NCI-H510A (cell line): ENCODE results near the gene KAT6B.
A peak's percentile ranks its signal among the peaks of the same experiment; 100 is the strongest.
"Not testable (repeated sequence)": the region's sequence is repeated elsewhere in the genome, so short reads cannot be mapped to it uniquely, and the experiment has no call there.

Source experiments
- DNase-seq: peaks from one replicate; lab custom pipeline; 2025; lab: John Stamatoyannopoulos, UW

Gene KAT6B

DNA sequence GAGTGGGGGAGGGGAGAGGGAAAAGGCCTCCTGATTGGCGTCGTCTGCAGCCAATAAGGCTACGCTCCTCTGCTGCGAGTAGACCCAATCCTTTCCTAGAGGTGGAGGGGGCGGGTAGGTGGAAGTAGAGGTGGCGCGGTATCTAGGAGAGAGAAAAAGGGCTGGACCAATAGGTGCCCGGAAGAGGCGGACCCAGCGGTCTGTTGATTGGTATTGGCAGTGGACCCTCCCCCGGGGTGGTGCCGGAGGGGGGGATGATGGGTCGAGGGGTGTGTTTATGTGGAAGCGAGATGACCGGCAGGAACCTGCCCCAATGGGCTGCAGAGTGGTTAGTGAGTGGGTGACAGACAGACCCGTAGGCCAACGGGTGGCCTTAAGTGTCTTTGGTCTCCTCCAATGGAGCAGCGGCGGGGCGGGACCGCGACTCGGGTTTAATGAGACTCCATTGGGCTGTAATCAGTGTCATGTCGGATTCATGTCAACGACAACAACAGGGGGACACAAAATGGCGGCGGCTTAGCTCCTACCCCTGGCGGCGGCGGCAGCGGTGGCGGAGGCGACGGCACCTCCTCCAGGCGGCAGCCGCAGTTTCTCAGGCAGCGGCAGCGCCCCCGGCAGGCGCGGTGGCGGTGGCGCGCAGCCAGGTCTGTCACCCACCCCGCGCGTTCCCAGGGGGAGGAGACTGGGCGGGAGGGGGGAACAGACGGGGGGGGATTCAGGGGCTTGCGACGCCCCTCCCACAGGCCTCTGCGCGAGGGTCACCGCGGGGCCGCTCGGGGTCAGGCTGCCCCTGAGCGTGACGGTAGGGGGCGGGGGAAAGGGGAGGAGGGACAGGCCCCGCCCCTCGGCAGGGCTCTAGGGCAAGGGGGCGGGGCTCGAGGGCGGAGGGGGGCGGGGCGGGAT, at the start of gene KAT6B:
KAT6B (plus strand) TSS at position 459 of the 903 bp plus-strand sequence. CDS start 16,258 bp downstream, outside the sequence.
- peak; percentile 99 for DNase-seq

DNA sequence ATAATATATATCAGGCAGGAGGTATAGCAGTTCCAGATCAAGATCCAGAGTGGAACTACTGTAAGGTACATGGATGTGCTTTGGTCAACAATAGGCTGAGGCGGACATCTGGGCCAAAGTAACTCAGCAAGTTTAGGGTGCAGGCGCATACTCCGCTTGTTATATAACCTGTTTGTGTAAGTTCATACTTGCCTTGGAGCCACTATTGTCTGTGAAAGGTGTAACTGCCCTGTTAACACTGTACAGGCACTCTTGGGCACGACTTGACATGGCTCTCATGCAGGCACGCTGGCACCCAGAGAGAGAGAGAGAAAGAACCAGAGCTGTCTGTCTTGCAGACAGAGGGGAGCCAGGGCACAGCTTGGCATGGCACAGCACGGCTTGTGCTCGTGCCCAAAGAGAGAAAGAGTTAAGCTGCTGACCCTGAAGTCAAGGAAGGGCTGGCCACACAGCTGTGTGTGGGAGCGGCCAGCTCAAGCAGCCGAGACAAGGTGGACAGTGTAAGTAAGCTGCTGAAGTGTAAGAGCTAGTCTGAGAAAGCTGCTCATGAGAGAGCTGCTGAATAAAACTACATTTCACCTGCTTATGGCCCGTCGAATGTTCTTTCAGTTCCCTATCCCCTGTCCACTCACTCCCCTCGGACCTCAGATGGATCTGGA, 47.8 kb upstream of the KAT6B start:
- DNase-seq: no peak

DNA sequence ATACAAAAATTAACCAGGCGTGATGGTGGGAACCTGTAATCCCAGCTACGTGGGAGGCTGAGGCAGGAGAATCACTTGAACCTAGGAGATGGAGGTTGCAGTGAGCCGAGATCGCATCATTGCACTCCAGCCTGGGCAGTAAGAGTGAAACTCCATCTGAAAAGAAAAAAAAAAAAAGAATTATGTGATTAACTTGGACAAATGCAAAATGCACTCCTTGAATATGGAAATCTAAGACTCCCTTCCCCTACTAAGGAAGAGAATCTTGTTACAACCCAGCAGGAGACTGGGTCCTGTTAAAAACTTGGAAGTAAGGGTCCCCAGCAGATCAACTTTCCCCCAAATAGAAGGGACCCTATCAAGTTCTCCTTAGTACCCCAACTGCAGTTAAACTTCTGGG, 44.5 kb upstream of the KAT6B start:
- DNase-seq: not testable (repeated sequence)

DNA sequence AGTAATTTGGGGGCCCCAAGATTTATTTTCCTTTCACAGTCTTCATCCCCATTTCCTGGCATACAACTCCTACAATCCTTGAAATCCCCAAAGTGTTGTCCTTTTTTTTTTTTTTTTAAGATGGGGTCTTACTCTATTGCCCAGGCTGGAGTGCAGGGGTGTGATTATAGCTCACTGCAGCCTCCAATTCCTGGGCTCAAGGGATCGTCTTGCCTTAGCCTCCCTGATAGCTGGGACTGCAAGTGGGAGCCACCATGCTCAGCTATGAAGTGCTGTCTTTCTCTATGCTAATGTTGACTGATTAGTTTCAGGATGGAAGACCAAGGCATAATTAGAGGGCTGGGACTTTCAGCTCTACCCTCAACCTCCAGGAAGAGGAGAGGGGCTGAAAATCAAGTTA, 41.9 kb upstream of the KAT6B start:
- no peak for DNase-seq

DNA sequence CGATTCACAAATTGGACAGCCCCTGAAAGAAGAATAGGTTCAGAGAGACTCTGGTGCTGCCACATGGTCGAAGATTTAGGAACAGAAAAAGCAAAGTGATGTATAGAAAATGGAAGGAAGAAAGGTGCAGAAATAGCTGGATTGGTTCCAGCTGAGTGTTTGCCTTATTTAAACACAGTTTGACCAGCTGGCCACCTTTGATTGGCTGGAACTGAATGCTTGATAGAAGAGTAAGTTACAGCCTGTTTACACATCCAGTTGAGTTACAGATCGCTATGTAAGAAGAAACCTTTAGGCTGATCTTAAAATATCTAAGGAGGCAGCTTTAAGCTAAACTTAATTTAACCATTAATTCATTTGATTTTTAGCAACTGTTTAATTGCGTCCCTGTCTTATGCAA, 40.3 kb upstream of the KAT6B start:
- DNase-seq: peak; percentile 50

DNA sequence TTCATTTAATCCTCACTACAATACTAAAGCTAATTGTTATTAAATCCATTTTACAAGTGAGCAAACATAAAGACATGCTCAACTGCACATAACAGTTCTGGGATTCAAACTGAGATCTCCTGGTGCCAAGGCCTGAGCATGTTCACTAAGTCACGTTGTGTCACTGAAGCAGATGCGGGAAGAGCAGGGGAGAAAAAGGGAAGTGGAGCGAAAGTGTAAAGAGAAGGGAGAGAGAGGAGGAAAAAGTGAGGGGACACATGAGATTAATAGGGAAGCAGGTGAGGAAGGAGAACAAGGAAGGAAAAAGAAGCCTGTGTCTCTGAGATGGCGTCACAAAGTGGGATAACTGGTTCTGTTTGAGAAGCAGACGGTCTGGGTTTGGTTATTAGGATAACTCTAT, 38.9 kb upstream of the KAT6B start:
- DNase-seq: no peak

DNA sequence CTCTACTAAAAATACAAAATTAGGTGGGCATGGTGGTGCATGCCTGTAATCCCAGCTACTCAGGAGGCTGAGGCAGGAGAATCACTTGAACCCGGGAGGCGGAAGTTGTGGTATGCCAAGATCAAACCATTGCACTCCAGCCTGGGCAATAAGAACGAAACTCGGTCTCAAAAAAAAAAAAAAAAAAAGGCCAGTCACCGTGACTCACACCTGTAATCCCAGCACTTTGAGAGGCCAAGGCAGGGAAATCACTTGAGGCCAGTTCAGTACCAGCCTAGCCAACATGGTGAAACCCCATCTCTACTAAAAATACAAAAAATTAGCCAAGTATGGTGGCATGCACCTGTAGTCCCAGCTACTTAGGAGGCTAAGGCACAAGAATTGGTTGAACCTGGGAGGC, 34.4 kb upstream of the KAT6B start:
- not testable (repeated sequence) for DNase-seq

DNA sequence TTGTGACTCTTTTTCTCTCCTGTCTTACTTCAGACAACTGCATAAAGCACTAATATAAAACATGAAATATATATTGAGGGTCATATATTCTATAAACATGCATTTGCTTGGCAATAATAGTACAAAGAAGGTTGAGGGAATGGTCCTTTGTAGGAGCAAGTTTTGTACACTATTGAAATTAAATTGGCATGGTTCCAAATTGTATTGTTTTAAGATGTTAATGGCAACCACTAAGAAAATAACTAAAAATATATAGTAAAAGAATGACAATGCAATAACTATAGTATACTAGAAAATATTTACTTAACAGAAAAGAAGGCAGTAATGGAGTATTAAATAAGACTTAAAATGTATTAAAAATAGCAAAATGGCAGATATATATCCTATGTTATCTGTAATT, 33.7 kb upstream of the KAT6B start:
- no peak for DNase-seq

DNA sequence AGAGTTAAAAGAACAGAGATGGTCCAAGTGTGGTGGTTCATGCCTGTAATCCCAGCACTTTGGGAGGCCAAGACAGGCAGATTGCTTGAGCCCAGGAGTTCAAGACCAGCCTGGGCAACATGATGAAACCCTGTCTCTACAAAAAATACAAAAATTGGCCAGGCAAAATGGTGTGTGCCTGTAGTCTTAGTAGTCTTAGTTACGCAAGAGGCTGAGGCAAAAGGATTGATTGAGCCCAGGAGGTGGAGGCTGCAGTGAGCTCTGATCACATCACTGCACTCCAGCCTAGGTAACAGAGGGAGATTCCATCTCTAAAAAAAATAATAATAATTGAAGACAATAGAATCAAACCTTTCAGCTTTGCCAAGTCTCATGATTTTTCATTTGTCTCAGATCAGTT, 33.2 kb upstream of the KAT6B start:
- DNase-seq: not testable (repeated sequence)

DNA sequence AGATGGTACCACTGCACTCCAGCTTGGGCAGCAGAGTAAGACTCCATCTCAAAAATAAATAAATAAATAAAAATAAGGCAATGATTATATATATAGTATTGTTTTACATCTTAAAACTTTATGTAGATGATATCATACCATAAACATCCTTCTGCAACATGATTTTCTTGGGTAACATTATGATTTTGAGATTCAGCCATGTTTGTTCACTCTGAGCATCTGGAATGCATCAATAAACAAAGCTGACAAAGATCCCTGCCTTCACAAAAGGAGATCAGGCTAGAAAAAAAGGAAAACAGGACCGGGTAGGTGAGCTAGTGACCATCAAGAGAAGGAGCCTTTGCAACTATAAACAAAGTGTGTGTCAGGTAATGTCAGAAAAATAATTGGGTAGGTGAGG, 31.9 kb upstream of the KAT6B start:
- no peak for DNase-seq

DNA sequence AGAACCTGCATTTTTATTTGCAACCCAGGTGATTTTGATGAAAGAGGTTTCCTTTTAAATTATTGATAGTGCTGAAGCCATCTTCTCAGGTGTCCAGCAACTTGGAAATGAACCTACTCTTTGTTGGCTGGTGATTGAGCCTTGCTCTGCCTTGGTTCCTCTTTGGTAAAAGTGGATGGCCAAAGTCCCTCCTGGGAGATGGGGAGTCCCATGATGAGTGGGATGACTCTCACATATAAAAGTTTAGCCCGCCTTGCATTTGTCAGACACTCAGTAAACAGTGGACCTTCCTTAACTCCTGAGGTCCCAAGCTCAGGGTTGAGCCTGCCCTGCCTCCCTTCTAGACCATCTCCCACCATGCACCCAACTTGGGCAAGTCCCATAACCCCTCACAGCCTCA, 28.9 kb upstream of the KAT6B start:
- DNase-seq: no peak

DNA sequence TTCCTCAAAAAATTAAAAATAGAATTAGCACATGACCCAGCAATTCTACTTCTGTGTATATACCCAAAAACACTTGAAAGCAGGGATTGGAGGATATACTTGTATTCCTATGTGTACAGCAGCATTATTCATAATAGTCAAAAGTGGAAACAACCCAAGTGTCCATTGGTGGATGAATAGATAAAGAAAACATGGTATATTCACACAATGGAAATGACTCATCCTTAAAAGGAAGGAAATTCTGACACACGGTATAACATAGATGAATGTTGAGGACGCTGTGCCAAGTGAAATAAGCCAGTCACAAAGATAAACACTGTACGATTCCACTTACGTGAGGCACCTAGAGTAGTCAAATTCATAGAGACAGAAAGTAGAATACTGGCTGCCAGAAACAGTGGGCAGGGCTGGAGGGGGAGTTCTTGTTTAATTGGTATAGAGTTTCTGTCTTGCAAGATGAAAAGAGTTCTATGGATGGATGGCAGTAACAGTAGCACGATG, 26.6 kb upstream of the KAT6B start:
- no peak for DNase-seq

DNA sequence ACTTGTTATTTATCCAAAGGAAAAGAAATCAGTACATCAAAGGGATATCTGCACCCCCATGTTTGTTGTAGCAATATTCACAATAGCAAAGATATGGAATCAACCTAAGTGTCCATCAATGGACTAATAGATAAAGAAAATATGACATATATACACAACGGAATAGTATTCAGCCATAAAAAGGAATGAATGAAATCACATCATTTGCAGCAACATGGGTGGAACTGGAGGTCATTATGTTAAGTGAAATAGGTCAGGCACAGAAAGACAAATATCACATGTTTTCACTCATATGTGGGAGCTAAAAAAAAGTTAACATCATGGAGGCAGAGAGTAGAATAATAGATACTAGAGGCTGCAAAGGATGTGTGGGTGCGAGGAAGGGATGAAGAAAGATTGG, 25.0 kb upstream of the KAT6B start:
- no peak for DNase-seq

DNA sequence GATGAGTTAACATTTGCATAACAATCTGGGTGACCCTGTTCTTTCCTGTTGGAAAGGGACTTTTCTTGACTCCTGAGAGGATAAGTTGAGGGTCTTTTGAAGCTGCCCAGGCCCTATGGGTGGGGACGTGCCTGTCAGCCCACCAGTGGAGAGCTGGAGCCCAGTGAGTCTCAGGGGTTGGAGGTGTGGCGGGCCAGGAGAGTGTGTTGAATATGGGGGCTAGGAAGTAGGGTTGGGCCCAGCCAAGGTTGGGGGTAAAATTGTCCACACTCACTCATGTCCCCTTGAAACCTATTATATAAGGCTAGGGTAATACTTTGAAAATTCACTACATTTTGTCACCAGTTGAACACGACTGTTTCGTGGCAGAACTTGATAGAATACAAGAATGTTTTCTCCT, 17.9 kb upstream of the KAT6B start:
- no peak for DNase-seq

DNA sequence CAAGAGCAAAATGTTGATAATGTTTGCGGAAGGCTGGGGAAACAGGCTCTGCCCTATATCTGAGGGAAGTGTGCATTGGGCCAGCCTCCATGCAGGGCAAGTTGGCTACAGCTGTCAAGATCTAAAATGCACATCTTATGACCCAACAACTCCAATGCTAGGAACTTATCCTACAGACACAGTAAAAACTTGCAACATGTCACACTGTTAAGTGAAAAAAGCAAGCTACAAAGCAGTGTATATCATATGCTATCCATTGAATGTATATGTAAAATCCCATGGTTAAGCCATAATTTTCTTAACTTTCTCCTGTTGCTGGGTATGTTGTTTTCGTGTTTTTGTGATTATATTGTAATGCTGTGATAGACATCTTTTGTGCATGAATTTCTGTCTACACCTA, 16.3 kb upstream of the KAT6B start:
- no peak for DNase-seq

DNA sequence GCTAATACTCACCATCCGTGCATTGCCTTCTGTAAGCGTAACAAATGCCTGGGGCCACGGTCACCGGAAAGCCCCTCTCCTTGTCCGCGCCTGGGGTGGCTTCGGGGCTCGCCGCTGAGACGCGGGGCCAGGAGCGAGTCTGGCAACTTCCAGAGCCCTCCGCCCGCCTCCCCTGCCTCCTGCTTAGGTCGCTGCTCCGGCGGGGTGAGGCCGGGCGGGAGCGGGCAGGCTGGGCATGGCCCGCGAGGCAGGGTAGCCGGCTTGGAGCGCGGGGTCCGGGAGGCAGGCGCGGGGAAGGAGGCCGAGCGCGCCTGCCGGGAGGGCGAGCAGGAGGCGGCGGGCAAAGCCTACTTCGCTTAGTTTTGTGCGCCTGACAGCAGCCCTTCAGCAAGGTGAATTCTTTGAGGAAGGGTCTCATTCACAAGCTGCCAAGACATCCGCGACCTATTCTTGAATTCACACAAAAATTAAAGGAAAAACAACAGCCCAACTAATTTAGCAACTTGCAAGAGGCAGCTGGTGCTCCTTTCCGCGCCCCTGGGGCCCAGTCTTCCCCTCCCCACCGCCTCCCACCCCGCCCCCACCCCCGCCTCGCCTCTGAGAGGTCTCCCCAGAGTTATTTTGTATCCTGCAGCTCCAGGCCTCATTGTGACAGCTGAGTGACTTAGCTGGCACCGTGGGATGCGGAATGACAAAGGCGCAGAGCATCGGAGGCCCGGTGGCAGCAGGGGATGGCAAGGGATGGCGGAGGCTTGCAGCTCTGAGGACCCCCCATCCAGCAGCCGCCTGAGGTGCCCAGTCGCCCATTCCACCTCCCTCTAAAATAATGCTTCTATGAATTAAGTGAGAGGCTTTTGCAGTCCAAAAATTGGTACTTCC, 12.8 kb upstream of the KAT6B start:
- DNase-seq: no peak

DNA sequence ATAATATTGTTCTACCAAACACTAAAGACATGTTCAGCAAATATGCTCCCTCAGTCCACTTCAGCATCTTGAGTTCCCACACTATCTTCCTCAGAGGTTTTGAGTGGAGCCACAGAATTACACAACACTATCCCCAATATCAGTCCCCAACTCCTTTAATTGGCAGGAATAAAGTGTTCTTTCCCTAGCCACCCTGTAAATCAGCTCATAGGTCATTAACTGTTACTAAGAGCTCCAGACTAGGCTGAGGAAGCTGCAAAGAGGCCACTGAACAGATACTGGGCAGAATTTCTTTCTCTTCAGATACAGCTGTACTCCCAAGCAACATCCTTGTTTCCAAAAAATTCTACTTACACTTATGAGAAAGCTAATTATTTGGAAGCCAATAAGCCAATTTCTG, 11.6 kb upstream of the KAT6B start:
- DNase-seq: no peak

DNA sequence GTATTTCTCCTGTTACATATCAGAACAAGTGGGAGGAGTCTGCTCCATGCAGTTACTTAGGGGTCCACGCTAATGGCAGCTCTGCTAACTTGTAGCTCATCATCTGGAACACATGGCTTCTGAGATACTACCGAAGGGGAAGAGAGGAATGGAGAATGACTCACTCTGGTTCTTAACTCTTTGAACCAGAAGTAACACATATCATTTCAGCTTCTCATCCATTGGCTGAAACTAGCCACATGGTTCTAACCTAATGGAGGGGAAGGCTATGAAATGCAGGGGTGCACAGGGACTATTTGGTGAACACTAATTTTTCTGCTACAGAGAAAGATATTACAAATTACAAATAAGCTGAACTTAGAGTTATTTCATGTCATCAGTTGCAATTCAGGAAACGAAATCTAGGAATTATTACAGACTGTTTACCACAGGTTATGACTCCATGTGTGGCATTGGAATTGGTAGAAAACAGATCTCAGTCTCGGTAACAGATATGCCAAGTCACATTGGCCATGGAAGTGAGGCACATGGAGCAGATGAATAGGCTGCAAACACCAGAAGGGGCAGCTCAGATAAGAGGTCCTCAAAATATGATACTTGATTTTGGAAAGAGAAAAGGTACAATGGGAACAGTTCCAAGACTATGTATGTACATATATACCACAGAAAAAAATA, 9.4 kb upstream of the KAT6B start:
- no peak for DNase-seq

DNA sequence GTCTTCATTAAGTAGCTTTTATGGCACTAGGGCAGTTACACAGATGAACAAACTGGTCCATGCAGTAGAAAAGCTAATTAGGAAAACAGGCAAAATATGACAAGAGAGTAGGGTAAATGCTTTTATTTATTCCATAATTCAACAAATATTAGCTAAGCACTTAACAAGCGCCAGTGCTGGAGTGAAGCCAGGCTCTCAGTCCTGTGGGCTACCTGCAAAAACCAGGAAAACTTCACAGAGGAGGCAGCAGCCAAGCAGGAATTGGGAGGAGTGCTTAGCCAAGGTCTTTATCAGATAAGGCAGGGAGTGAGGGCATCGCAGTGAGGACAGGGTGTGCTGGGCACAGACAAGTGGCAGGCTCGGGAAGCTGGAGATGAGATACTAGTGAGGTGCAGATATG, 4.9 kb upstream of the KAT6B start:
- no peak for DNase-seq

DNA sequence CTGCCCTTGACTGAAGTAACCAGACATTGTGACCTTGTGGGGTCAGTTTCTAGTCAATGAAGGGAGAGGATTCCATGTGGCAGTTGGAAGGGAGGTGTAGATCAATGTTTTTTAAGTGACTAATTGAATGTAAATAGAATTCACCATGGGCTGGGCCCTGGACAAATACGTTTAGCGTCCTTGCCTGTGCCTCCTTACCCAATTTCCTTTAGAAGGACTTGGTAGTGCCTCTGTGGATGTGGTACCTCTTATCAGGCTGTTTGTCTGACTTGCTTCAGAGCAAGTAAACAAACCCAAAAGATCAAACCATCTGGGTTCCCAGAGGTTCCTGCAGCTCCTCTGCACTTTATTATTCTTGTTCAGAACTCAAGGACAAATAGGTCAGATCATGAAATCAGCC, 4.3 kb upstream of the KAT6B start:
- no peak for DNase-seq

DNA sequence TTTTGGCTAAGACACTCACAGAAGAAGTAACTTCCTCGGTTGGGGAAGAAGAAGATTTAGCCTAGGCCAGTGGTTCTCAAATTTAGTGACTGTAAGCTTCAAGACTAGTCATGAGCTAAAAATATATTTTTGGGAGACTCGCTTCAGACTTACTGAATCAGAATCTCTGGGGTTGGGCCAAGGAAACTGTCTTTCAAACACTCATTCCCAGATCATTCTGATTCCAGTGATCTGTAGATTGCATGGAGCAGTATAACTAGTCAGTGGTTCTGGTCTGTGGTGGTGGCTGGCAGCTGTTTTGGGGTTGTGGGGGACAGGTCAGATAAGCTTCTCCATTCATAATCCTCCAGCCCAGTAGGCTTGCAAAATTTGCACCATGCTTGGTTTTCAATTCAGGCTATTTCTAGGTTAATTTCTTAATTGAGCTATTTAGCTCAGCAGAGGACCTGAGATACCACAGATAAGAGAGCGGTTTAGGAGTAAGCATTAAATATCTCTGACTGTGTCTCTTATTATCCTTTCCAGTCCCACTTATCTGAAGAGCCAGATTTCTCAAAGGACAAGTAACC, 3.8 kb upstream of the KAT6B start:
- no peak for DNase-seq
